Stimulated activated CD8-positive, alpha-beta memory T cell treated with anti-CD3 and anti-CD28 coated beads, Interleukin-7, amount 100 ng/mL, for 48 hours (primary cell): ENCODE measurements around the gene LOC128125822.
"Not testable (repeated sequence)": the region's sequence is repeated elsewhere in the genome, so short reads cannot be mapped to it uniquely, and the experiment has no call there.

Experiments
- DNase-seq, 2 donors: peaks; one replicate each; pipeline ENCODE4 v3.0.0-alpha.2; 2020; ENCODE audit warnings: low read depth in 1 of 2; ENCODE audit errors: extremely low read depth in 1 of 2

The LOC128125822 gene

DNA sequence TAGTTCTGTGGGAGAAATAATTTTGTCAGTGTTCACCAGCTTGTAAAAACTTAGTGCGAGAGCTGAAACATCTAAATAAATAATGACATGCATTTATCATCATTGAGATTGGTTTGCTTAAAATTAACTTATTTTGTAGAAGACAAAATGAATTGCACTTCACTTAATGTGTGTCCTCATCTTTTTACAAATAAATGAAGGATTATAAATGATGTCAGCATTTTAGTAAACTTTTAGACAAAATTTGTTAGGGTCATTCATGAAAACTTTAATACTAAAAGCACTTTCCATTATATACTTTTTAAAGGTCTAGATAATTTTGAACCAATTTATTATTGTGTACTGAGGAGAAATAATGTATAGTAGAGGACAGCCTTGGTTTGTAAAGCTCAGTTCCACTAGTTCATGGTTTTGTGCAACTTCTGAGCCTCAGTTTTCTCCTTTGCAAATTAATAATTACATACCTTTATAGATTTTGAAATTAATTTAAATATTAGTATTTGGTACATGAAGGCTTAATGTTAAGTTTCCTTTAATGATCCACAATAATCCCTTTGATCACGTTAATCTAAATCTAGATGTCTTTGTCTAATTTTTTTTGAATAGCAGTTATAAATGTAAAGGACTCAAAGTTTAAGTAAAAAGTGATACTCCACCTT lies 9.2 kb downstream of the LOC128125822 start:
- no peak for DNase-seq

DNA sequence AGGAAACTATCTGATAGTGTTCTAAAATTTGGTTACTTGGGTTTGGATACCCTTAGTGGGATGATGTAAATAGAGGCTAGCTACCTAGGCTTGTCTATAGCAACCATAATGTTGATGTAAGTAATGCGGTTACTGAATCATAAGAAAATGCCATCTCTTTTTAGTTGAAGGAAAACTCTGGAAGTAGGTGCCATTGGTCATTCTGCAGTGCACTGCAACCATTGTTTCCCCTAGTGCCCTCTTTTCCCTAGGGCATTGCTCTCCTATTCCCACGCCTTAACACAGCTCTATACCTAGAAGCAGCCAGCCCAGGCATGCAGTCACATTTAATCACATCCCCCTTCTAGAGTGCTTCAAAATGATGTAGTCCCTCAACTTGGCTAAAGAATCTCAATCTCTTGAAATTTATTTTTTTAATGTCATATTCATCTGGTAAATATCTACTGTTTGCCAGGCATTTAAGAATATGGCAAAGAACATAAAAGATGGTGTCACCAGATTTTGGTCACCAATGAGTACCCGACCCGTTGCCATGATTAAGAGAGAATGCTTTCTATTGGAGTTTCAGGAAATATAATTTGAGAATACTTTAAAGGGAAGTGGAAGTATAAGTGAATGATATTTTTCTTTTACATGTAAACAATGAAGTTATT lies 10.4 kb downstream of the LOC128125822 start:
- no peak for DNase-seq

DNA sequence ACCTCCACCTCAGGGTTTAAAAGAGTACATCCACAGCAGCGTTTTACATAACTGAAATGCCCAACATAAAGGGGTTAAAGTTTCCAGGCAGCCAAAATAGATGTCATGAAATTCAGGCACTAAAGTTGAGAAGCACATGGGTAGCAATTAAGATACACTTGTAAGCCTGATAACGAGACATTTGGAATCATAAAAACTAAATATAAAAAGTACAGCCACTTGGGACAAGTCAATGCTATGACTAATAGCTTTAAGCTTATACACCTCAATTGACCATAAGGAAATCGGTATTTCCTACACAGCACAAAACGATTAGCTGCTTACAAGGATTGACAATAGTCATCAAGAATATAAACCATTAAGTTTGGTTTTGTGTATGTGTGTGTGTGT lies 11.8 kb downstream of the LOC128125822 start:
- DNase-seq = no peak

DNA sequence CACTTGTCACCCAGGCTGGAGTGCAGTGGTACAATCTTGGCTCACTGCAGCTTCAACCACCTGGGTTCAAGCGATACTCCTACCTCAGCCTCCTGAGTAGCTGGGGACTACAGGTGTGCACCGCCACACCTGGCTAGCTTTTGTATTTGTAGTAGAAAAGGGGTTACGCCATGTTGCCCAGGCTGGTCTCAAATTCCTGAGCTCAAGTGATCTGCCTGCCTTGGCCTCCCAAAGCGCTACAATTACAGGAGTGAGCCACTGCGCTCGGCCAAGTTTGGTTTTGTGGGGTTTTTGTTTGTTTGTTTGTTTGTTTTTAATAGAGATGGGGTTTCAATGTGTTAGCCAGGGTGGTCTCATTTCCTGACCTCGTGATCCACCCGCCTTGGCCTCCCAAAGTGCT lies 12.3 kb downstream of the LOC128125822 start:
- no peak for DNase-seq

DNA sequence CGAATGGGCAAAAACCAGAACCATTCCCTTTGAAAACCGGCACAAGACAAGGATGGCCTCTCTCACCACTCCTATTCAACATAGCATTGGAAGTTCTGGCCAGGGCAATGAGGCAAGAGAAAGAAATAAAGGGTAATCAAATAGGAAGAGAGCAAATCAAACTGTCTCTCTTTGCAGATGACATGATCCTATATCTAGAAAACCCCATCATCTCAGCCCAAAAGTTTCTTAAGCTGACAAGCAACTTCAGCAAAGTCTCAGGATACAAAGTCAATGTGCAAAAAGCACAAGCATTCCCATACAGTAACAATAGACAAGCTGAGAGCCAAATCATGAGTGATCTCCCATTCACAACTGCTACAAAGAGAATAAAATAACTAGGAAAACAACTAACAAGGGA lies 13.4 kb downstream of the LOC128125822 start:
- not testable (repeated sequence) for DNase-seq

DNA sequence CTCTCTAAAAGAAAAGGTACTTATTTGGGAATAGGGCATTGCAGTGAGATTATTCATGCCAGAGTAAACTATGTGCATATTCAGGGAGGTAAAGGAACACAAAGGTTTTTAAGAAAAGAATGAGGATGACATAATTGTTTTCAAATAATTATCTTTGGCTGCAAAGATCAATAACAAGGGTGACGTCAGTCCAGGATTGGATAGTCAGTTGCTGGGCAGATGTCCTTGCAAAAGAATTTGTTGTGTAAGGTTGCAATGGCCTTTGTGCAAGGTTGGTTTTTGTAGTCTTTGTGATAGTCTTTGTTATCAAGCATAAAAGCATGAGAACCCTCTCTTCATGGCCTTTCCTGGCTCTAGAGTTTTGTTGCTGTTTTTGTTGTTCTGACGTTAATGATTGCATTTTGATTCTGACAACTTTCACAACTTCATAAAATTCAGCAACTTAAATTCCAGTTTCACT lies 17.7 kb downstream of the LOC128125822 start:
- DNase-seq = no peak

DNA sequence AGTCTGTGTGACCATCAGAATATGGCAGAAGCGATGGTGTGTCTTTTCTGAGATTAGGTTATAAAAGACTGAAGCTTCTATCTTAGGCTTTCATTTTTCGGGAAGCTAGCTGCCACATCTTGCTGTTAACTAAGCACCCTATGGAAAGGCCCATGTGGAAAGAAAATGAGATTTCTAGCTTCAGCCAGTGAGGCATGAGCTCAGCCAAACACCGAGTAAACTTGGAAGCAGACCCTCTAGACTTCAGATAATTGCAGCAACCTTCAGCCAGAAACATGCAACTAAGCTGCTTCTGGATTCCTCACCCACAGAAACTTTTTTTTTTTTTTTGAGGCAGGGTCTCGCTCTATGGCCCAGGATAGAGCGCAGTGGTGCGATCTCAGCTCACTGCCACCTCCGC lies 20.6 kb downstream of the LOC128125822 start:
- no peak for DNase-seq

DNA sequence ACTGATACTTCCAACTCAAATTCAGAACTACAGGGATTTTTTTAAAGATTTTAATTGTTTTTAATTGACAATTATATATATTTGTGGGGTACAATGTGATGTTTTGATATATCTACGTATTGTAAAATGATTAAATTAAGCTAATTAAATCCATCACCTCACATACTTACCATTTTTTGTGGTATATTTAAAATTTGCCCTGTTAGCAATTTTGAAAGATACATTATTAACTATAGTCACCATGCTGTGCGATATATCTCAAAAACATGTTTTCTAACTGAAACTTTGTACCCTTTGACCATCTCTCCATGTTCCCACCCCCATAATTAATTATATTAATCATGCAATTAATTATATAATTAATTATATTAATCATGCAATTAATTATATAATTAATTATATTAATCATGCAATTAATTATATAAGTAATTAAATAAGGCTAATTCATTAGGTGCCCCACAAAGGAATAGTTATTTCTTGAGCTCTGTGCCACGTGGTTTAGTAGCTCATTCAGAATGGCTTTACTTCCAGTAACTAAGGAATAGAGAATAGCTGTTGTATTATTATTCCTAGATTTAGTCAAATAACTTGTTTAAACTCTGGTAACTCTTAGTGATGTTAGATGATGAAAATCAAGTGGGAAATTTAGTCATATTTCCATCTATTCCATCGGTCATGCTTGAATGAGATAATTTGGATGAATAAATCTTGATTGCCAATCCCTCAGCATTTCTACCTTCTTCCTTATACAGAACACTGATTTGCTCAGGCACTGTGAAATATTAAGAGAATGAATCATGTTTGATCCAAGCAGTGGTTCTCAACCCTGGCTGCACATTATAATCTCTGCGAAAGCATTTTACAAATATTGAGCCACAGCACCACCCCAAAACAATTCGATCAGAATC lies 25.1 kb downstream of the LOC128125822 start:
- DNase-seq = no peak

DNA sequence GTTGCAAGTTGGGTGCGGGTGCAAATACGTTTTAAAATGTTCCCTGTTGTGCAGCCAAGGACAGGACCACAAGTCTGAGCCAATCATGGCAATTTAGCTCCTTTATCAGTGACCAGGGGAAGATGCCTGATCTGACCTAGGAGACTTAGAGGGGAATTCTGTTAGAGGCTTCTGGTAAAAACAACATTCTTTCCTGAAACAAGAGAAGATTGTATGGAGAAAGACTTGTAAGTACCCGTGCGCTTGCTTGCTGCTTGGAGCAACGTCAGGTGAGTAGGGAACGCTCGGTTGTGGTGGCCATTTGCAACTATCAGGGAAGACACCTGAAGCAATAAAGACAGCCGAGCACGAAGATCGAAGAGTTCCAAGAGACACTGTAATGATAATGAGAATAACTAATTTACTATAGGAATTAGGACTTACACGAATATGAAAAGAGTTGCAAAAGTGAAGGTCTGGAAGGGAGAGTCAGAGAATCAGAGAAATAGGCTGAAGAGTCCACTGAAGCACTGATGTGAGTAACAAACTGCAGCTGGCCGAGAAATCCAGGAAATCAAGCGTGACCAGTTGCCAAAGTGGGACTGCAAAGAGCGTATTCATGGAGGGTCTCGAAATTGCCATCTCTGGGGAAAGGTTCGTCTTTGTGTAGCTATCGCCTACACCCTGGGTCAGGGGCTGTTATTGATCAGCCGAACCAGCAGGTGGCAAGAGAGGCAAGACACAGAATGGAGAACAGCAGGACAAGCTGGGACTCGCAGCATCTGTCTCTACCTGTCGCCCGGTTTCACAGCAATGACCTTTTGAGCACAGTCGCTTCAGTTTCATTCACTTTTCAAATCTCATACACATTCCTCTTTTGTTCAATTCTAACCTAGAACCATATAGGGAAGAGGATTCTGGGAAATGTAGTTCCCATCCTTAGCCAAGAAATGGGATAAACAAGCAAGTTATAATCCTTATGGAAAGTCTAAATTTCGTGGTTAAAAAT lies 26.1 kb downstream of the LOC128125822 start:
- DNase-seq = peak in 1 of 2 donors; percentile 54

DNA sequence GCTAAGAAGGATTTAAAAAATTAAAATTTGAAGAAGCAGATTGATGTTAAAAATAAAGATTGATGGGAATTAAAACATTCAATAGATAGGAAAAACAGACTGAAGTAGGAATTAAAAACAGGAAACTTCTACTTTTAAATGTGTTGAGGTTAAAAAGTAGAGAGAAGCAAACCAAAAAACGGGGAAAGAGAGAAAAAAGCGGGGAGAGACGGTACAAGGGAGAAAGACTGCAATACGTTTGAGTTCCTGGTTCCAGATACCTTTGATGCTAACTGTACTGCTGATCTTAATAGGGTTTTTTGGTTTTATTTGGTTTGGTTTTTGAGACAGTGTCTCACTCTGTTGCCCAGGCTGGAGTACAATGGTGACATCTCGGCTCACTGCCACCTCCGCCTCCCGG lies 27.0 kb downstream of the LOC128125822 start:
- DNase-seq = no peak

DNA sequence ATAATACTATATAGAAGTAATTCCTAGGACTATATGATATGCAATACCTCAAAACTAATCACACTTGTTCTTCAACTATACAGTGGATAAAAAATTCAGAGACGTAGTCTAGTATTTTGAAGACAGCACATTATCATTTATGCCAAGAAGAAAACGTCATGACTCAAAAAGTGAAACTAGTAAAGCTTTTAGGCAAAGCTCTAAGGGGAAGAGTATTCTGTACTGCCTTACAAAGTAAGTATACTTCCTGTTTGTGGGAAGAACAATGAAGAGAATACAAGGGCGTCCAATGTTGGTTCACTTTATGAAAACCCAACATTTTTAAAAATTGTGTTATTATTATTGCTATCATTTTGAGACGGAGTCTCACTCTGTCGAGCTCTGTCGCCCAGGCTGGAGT lies 27.9 kb downstream of the LOC128125822 start:
- DNase-seq = no peak

DNA sequence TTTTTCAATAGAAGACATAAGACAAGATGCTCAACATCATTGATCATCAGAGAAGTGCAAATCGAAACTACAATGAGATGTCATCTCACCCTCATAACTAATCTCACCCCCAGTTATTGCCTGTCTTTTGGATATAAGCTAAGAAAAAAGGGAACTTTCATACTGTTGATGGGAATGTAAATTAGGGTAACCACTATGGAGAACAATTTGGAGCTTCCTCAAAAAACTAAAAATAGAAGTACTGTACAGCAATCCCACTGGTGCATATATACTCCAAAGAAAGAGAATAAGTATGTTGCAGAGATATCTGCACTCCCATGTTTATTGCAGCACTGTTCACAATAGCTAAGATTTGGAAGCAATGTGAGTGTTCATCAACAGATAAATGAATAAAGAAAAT lies 37.0 kb downstream of the LOC128125822 start:
- no peak for DNase-seq

DNA sequence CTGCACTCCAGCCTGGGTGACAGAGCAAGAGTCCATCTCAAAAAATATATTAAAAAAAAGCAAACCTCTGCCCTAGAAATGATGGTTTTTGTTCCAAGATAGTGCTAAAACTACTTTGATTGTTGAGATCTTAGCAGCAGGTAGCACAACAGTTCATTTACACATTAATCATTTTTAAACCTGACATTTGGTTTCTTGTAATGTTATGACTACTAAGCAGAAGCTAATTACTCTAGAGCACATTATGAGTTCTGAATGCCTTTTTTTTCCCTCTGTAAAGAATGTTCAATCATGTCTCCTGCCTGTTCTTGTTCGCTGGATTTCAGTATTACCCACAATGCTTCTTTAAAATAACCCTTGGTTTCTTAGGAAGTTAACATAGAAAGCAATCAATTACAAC lies 38.7 kb downstream of the LOC128125822 start:
- no peak for DNase-seq

DNA sequence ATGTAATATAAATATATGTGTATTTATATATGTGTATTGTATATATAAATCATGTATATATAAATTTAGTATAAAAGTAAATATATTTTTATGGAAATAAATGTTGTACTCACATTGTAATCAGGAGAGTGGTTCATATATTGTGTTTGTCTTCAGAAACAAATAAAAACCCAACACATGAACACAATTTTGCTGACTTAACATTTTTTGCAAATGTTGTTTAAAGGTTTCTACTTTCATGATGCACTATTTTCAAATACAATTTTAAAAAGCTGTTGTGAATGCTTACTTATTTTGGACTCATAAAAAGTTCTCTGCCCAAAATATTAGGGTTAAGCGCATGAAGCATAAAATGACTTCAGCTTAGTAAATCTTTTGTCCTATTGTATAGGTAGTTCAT lies 39.3 kb downstream of the LOC128125822 start:
- no peak for DNase-seq

DNA sequence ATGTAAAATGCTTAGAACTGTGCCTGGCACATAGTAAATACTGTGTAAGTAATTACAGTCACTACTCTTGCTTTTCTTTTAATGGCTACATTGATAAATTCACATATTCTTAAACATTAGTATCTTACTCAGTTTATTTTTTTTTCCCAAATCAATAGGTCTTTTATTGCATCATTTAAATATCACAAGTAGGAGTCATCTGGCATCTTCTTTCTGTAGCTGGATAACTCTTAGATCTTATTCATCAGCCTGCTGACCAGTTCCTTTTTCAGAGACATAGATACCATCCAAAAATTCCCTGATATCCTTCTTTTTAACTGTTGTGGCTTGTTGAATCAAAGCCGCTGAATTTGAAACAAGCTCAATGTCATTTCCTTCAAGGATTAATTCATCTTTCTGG lies 43.3 kb downstream of the LOC128125822 start:
- no peak for DNase-seq
